CD4-positive, alpha-beta T cell treated with Interleukin-17A for 1 hour (primary cell): ENCODE results near the gene PIGO.

Experiments used
- DNase-seq: peaks from one replicate; pipeline ENCODE4 v3.0.0-alpha.2; 2020

The PIGO gene

GRCh38 chr9:35105571-35106342, 9.4 kb upstream of the PIGO start:
- no peak for DNase-seq

- no peak for DNase-seq
Observed at GRCh38 chr9:35105126-35105525, 8.7 kb upstream of the PIGO start.

- DNase-seq, result no peak
Observed at GRCh38 chr9:35104586-35104985, 8.2 kb upstream of the PIGO start.

- DNase-seq, result no peak
Observed at GRCh38 chr9:35103660-35104191, 7.3 kb upstream of the PIGO start.

GRCh38 chr9:35102769-35103659, 6.6 kb upstream of the PIGO start, which contains the start of gene STOML2:
Gene STOML2 (minus strand): TSS chr9:35103131. CDS start chr9:35103094, 37 bp downstream.
- peak; percentile 97 for DNase-seq

GRCh38 chr9:35102465-35102768, 6.0 kb upstream of the PIGO start:
- no peak for DNase-seq

GRCh38 chr9:35097573-35097972, 1.2 kb upstream of the PIGO start:
- no peak for DNase-seq

- no peak for DNase-seq
Observed at GRCh38 chr9:35091536-35091935, 4.9 kb downstream of the PIGO start.

- DNase-seq, result no peak
Observed at GRCh38 chr9:35089434-35089833, 7.0 kb downstream of the PIGO start.

GRCh38 chr9:35085078-35085477, 11.3 kb downstream of the PIGO start:
- no peak for DNase-seq

GRCh38 chr9:35079426-35080341, 16.7 kb downstream of the PIGO start, which contains the start of gene FANCG:
Gene FANCG (minus strand): TSS chr9:35079942. CDS start chr9:35079524, 418 bp downstream.
- DNase-seq, result peak; percentile 85

GRCh38 chr9:35079041-35079425, 17.4 kb downstream of the PIGO start:
- DNase-seq, result no peak

GRCh38 chr9:35078066-35078465, 18.3 kb downstream of the PIGO start:
- DNase-seq, result no peak

- DNase-seq, result no peak
Observed at GRCh38 chr9:35076848-35077247, 19.5 kb downstream of the PIGO start.

- no peak for DNase-seq
Observed at GRCh38 chr9:35075358-35075757, 21.0 kb downstream of the PIGO start.

- no peak for DNase-seq
Observed at GRCh38 chr9:35074791-35075190, 21.6 kb downstream of the PIGO start.

GRCh38 chr9:35074141-35074540, 22.2 kb downstream of the PIGO start:
- DNase-seq, result no peak

GRCh38 chr9:35073279-35073612, 23.1 kb downstream of the PIGO start:
- DNase-seq, result no peak

GRCh38 chr9:35072461-35073278, 23.7 kb downstream of the PIGO start, which contains the start of gene VCP:
Gene VCP (minus strand): TSS chr9:35072625. CDS start chr9:35072353, 272 bp downstream.
- peak; percentile 99 for DNase-seq

- peak; percentile 80 for DNase-seq
Observed at GRCh38 chr9:35071814-35072460, 24.5 kb downstream of the PIGO start.
